Ovary (tissue), 3 donors: ENCODE data around the gene MRPL45.

Experiments used
- CTCF ChIP-seq, 3 donors: fragments of 450-650 bp in 2 of 3; fragments of 200-600 bp in 1 of 3; IDR thresholded peaks; one replicate each; pipeline versions ENCODE4 v1.5.1 to v1.8.0; 2016 to 2022; ENCODE audit warnings: antibody characterized with exemption in 3 of 3, mild to moderate bottlenecking in 1 of 3
- POLR2A ChIP-seq: fragments of 450-650 bp; IDR thresholded peaks from one replicate; pipeline ENCODE4 v1.6.1; 2017; ENCODE audit warnings: antibody characterized with exemption, mild to moderate bottlenecking, moderate library complexity
- donor health status: DM: no; HTN: no; CAD: no.

GRCh38 chr17:38322897-38323296 is 25.9 kb downstream of the MRPL45 start:
- TF ChIP-seq POLR2A (no peak), CTCF (IDR thresholded peaks at IDR 0.05) (no peak)
